Kidney epithelial cell (primary cell): ENCODE results near the gene TRUB1. TPM values are rescaled to one million over a fixed set of nuclear protein-coding genes. Genes with fewer than 3 reads are reported as not detected.
A peak's percentile ranks its signal among the peaks of the same experiment; 100 is the strongest.

ENCODE experiments used
- DNase-seq: peaks from one replicate; pipeline ENCODE4 v3.0.0-alpha.2; 2010; ENCODE audit warnings: low read depth
- H3K27me3 ChIP-seq: 2 replicates; pipeline ENCODE4 v1.6.0; 2011; ENCODE audit warnings: low read length; ENCODE audit not compliant: control insufficient read depth, insufficient read depth
- H3K36me3 ChIP-seq: 2 replicates; pipeline ENCODE4 v1.5.1; 2011; ENCODE audit warnings: low read length; ENCODE audit not compliant: control insufficient read depth, insufficient read depth
- H3K4me3 ChIP-seq: 2 replicates; pipeline ENCODE4 v1.5.1; 2011; ENCODE audit warnings: low read depth, mild to moderate bottlenecking, control low read depth, low read length
- CTCF ChIP-seq: IDR thresholded peaks from 2 replicates; pipeline ENCODE4 v1.5.1; 2011; ENCODE audit warnings: mild to moderate bottlenecking, moderate library complexity, low read length, control low read depth, inconsistent platforms; ENCODE audit not compliant: insufficient read depth, poor library complexity, severe bottlenecking
- total RNA-seq: library from RNA; depleted of rRNA; stranded (reverse); fragments of >200 nt; gene quantifications from 2 replicates; pipeline ENCODE4 v1.2.3, GENCODE V29; 2015

Gene TRUB1
- total RNA-seq, 1 donor from 2014 or later, result 31.5 TPM

- DNase-seq, result no peak
- no peaks in the 10 kb centered on the region for H3K36me3 ChIP-seq
- H3K4me3 ChIP-seq, result no peak overlapping the region
- TF ChIP-seq CTCF, result no peak
- no peaks in the 10 kb centered on the region for H3K27me3 ChIP-seq
Observed at GRCh38 chr10:114911801-114912469, 26.1 kb upstream of the TRUB1 start.

- no peak for DNase-seq
- Histone ChIP-seq H3K27me3 (no peaks in the 10 kb centered on the region), H3K36me3 (no peaks in the 10 kb centered on the region), H3K4me3 (no peak overlapping the region)
- TF ChIP-seq CTCF, result no peak
Observed at GRCh38 chr10:114912470-114912859, 25.5 kb upstream of the TRUB1 start.

- no peak for TF ChIP-seq CTCF
- H3K27me3 ChIP-seq, result no peaks in the 10 kb centered on the region
- no peak overlapping the region for H3K4me3 ChIP-seq
- DNase-seq, result no peak
- H3K36me3 ChIP-seq, result no peaks in the 10 kb centered on the region
Observed at GRCh38 chr10:114914560-114914959, 23.4 kb upstream of the TRUB1 start.

- no peaks in the 10 kb centered on the region for H3K36me3 ChIP-seq
- no peak for TF ChIP-seq CTCF
- DNase-seq, result peak; percentile 55
- H3K4me3 ChIP-seq, result no peak overlapping the region
- H3K27me3 ChIP-seq, result no peaks in the 10 kb centered on the region
Observed at GRCh38 chr10:114915294-114915693, 22.7 kb upstream of the TRUB1 start.

GRCh38 chr10:114916653-114917052, 21.3 kb upstream of the TRUB1 start:
- Histone ChIP-seq H3K36me3 (no peaks in the 10 kb centered on the region), H3K27me3 (no peaks in the 10 kb centered on the region), H3K4me3 (no peak overlapping the region)
- TF ChIP-seq CTCF, result no peak
- no peak for DNase-seq

- TF ChIP-seq CTCF, result no peak
- no peaks in the 10 kb centered on the region for H3K36me3 ChIP-seq
- DNase-seq, result no peak
- no peaks in the 10 kb centered on the region for H3K27me3 ChIP-seq
- no peak overlapping the region for H3K4me3 ChIP-seq
Observed at GRCh38 chr10:114917459-114917858, 20.5 kb upstream of the TRUB1 start.
